H9 (cell line): ENCODE measurements around the gene PTPN23. TPM values are rescaled to one million over a fixed set of nuclear protein-coding genes. Genes with fewer than 3 reads are reported as not detected.

Experiments
- DNase-seq: peaks from one replicate; pipeline ENCODE4 v3.0.0-alpha.2; 2017
- H2AFZ ChIP-seq: one replicate; pipeline ENCODE4 v1.6.1; 2013; ENCODE audit warnings: mild to moderate bottlenecking, low read length, control low read depth, moderate library complexity
- H2AK5ac ChIP-seq: 2 replicates; pipeline ENCODE4 v1.6.1; 2013; ENCODE audit warnings: low read length, control low read depth, mixed read lengths; ENCODE audit not compliant: insufficient read length
- H2BK120ac ChIP-seq: one replicate; pipeline ENCODE4 v1.6.1; 2013; ENCODE audit warnings: low read depth, mild to moderate bottlenecking, low read length, control low read depth, inconsistent platforms; ENCODE audit not compliant: poor library complexity, severe bottlenecking
- H2BK12ac ChIP-seq: 2 replicates; pipeline ENCODE4 v1.6.1; 2013; ENCODE audit warnings: low read length, control low read depth, mixed read lengths, low read depth; ENCODE audit not compliant: insufficient read length
- H2BK15ac ChIP-seq: 2 replicates; pipeline ENCODE4 v1.6.1; 2013; ENCODE audit warnings: low read depth, low read length, control low read depth
- H2BK20ac ChIP-seq: one replicate; pipeline ENCODE4 v1.6.1; 2013; ENCODE audit warnings: low read depth, mild to moderate bottlenecking, low read length, control low read depth, inconsistent platforms; ENCODE audit not compliant: poor library complexity, severe bottlenecking
- H2BK5ac ChIP-seq: 2 replicates; pipeline ENCODE4 v1.6.1; 2013; ENCODE audit warnings: low read length, control low read depth, mixed read lengths; ENCODE audit not compliant: insufficient read length
- H3K14ac ChIP-seq: 2 replicates; pipeline ENCODE4 v1.6.1; 2013; ENCODE audit warnings: low read length, control low read depth; ENCODE audit not compliant: insufficient read depth
- H3K18ac ChIP-seq: 2 replicates; pipeline ENCODE4 v1.6.1; 2013; ENCODE audit warnings: low read depth, mild to moderate bottlenecking, mixed read lengths, low read length, control low read depth; ENCODE audit not compliant: insufficient read length
- H3K23ac ChIP-seq: 2 replicates; pipeline ENCODE4 v1.6.1; 2013; ENCODE audit warnings: low read length, control low read depth, mixed read lengths, low read depth; ENCODE audit not compliant: insufficient read length
- H3K23me2 ChIP-seq: 2 replicates; pipeline ENCODE4 v1.6.1; 2013; ENCODE audit warnings: low read depth, mild to moderate bottlenecking, mixed read lengths, low read length, control low read depth; ENCODE audit not compliant: insufficient read length, poor library complexity, severe bottlenecking
- H3K27ac ChIP-seq: 2 replicates; pipeline ENCODE4 v1.5.1; 2013; ENCODE audit warnings: low read length, control low read depth, mixed read lengths, low read depth; ENCODE audit not compliant: insufficient read length
- H3K27me3 ChIP-seq: 2 replicates; pipeline ENCODE4 v1.6.1; 2013; ENCODE audit warnings: low read length, control low read depth, inconsistent platforms; ENCODE audit not compliant: insufficient read depth
- H3K4ac ChIP-seq: 2 replicates; pipeline ENCODE4 v1.6.1; 2013; ENCODE audit warnings: low read depth, mild to moderate bottlenecking, control low read depth, inconsistent platforms, low read length, moderate library complexity
- H3K4me1 ChIP-seq: 2 replicates; pipeline ENCODE4 v1.6.1; 2013; ENCODE audit warnings: low read length, control low read depth, inconsistent platforms; ENCODE audit not compliant: insufficient read depth
- H3K4me2 ChIP-seq: 2 replicates; pipeline ENCODE4 v1.6.1; 2013; ENCODE audit warnings: low read length, control low read depth, mixed read lengths; ENCODE audit not compliant: insufficient read length, insufficient read depth
- H3K56ac ChIP-seq: 2 replicates; pipeline ENCODE4 v1.6.1; 2013; ENCODE audit warnings: low read depth, mild to moderate bottlenecking, mixed read lengths, low read length, control low read depth; ENCODE audit not compliant: insufficient read length
- H3K79me1 ChIP-seq: 2 replicates; pipeline ENCODE4 v1.6.1; 2013; ENCODE audit warnings: low read depth, mild to moderate bottlenecking, moderate library complexity, low read length, control low read depth, inconsistent platforms; ENCODE audit not compliant: insufficient read depth, poor library complexity, severe bottlenecking
- H3K79me2 ChIP-seq: 2 replicates; pipeline ENCODE4 v1.6.1; 2013; ENCODE audit warnings: low read length, control low read depth, inconsistent platforms; ENCODE audit not compliant: insufficient read depth
- H3K9ac ChIP-seq: 2 replicates; pipeline ENCODE4 v1.6.1; 2013; ENCODE audit warnings: low read length, control low read depth, mixed read lengths; ENCODE audit not compliant: insufficient read length; ENCODE audit errors: extremely low read depth
- H3K9me3 ChIP-seq: one replicate; pipeline ENCODE4 v1.6.1; 2013; ENCODE audit warnings: low read depth, low read length, inconsistent platforms; ENCODE audit not compliant: control insufficient read depth
- H3T11ph ChIP-seq: one replicate; pipeline ENCODE4 v1.6.1; 2013; ENCODE audit warnings: mild to moderate bottlenecking, low read length, control low read depth, inconsistent platforms
- H4K20me1 ChIP-seq: one replicate; pipeline ENCODE4 v1.6.1; 2013; ENCODE audit not compliant: control insufficient read depth, insufficient read length, insufficient read depth
- H4K5ac ChIP-seq: 2 replicates; pipeline ENCODE4 v1.6.1; 2013; ENCODE audit warnings: low read depth, mild to moderate bottlenecking, mixed read lengths, low read length, control low read depth; ENCODE audit not compliant: insufficient read length
- H4K8ac ChIP-seq: replicated peaks from 2 replicates; pipeline ENCODE4 v1.6.1; 2013; ENCODE audit warnings: low read length, control low read depth, mixed read lengths, low read depth; ENCODE audit not compliant: insufficient read length
- H4K91ac ChIP-seq: 2 replicates; pipeline ENCODE4 v1.6.1; 2013; ENCODE audit warnings: low read depth, mild to moderate bottlenecking, moderate library complexity, mixed read lengths, low read length, control low read depth; ENCODE audit not compliant: insufficient read length
- H3K27ac Mint-ChIP-seq, 3 experiments: 2 replicates in 2 of 3; 3 replicates in 1 of 3; pipeline ENCODE4 v1.8.0; 2020 to 2021; ENCODE audit warnings: mixed read lengths in 3 of 3, mild to moderate bottlenecking in 1 of 3, moderate library complexity in 1 of 3
- H3K27me3 Mint-ChIP-seq: 2 replicates; pipeline ENCODE4 v1.8.0; 2021; ENCODE audit warnings: low read depth, mild to moderate bottlenecking, moderate library complexity, mixed read lengths
- H3K36me3 Mint-ChIP-seq, 3 experiments: 2 replicates in 2 of 3; 3 replicates in 1 of 3; pipeline ENCODE4 v1.8.0; 2020 to 2021; ENCODE audit warnings: low read depth in 3 of 3, mixed read lengths in 3 of 3; ENCODE audit not compliant: insufficient read depth in 1 of 3
- H3K4me1 Mint-ChIP-seq, 2 experiments: 2 replicates each; pipeline ENCODE4 v1.8.0; 2020; ENCODE audit warnings: mixed read lengths in 2 of 2
- H3K4me3 Mint-ChIP-seq, 2 experiments: 2 replicates in 1 of 2; 3 replicates in 1 of 2; pipeline ENCODE4 v1.8.0; 2020 to 2021; ENCODE audit warnings: mild to moderate bottlenecking in 2 of 2, mixed read lengths in 2 of 2, moderate library complexity in 1 of 2
- H3K9me3 Mint-ChIP-seq, 2 experiments: 2 replicates in 1 of 2; 3 replicates in 1 of 2; pipeline ENCODE4 v1.8.0; 2020; ENCODE audit warnings: mild to moderate bottlenecking in 2 of 2, mixed read lengths in 2 of 2, moderate library complexity in 1 of 2
- CTCF ChIP-seq: fragments of 200-600 bp; sonication (generic); conservative IDR thresholded peaks from 3 replicates; pipeline ENCODE4 v1.8.0; 2021; ENCODE audit warnings: antibody characterized with exemption, mild to moderate bottlenecking
- WGBS: extraction: QIAGEN DNeasy Blood & Tissue Kit; methylation state at CpG from one replicate; pipeline ENCODE4 v1.1.7; 2013; ENCODE audit warnings: missing lambda C conversion rate, low lambda C conversion rate, mixed read lengths; ENCODE audit not compliant: insufficient read length; ENCODE audit errors: extremely low coverage; 5-methylcytosine and 5-hydroxymethylcytosine counted together
- total RNA-seq: library from RNA; stranded (reverse); gene quantifications from 2 replicates; pipeline ENCODE4 v1.2.1, GENCODE V29; 2021

Gene PTPN23
- total RNA-seq, 1 experiment from 2014 or later, result 42.2 TPM

- no peak overlapping the region for H2BK15ac ChIP-seq
- no peaks in the 10 kb centered on the region for H3K23me2 ChIP-seq
- no peaks in the 10 kb centered on the region for H3K9me3 ChIP-seq
- H2AK5ac ChIP-seq, result no peak overlapping the region
- WGBS, result no CpG with 5 or more reads among the region's 9 CpGs
- H2BK5ac ChIP-seq, result no peak overlapping the region
- TF ChIP-seq CTCF, result no peak
- Mint-ChIP-seq H3K4me1 (peaks cover 2% of the 10 kb centered on the region in 2 experiments), H3K36me3 (peaks cover 12 to 36% (median 21%) of the 10 kb centered on the region in 3 experiments; a peak in 6 of 7 replicates), H3K9me3 (no peaks in the 10 kb centered on the region), H3K27me3 (no peaks in the 10 kb centered on the region), H3K4me3 (no peak overlapping the region), H3K27ac (no peak overlapping the region)
- no peaks in the 10 kb centered on the region for H3K4me1 ChIP-seq
- H3K4me2 ChIP-seq, result no peak overlapping the region
- H3K18ac ChIP-seq, result no peak overlapping the region
- H3K79me1 ChIP-seq, result no peaks in the 10 kb centered on the region
- H3K23ac ChIP-seq, result no peak overlapping the region
- no peak for DNase-seq
- H2BK20ac ChIP-seq, result no peak overlapping the region
- H4K5ac ChIP-seq, result no peak overlapping the region
- H2BK120ac ChIP-seq, result no peak overlapping the region
- no peak overlapping the region for H3K14ac ChIP-seq
- H2BK12ac ChIP-seq, result no peak overlapping the region
- no peaks in the 10 kb centered on the region for H3K79me2 ChIP-seq
- no peak overlapping the region for H3K27ac ChIP-seq
- H2AFZ ChIP-seq, result no peak overlapping the region
- no peak overlapping the region for H3K56ac ChIP-seq
- no peaks in the 10 kb centered on the region for H3K27me3 ChIP-seq
- no peak overlapping the region for H4K8ac ChIP-seq
- H3T11ph ChIP-seq, result no peak overlapping the region
- H4K20me1 ChIP-seq, result no peaks in the 10 kb centered on the region
- no peak overlapping the region for H3K4ac ChIP-seq
- no peak overlapping the region for H3K9ac ChIP-seq
- H4K91ac ChIP-seq, result no peak overlapping the region
Observed at GRCh38 chr3:47404955-47405790, 24.4 kb downstream of the PTPN23 start.
